SKM-1 (cell line): ENCODE results near the gene SLF2.
A peak's percentile ranks its signal among the peaks of the same experiment; 100 is the strongest.

ENCODE experiments used
- DNase-seq: peaks from one replicate; lab custom pipeline; 2025; ENCODE audit not compliant: unreplicated experiment; lab: John Stamatoyannopoulos, UW

SLF2 gene

GRCh38 chr10:100997360-100998182 lies 84.8 kb downstream of the SLF2 start:
- peak; percentile 69 for DNase-seq

DNA sequence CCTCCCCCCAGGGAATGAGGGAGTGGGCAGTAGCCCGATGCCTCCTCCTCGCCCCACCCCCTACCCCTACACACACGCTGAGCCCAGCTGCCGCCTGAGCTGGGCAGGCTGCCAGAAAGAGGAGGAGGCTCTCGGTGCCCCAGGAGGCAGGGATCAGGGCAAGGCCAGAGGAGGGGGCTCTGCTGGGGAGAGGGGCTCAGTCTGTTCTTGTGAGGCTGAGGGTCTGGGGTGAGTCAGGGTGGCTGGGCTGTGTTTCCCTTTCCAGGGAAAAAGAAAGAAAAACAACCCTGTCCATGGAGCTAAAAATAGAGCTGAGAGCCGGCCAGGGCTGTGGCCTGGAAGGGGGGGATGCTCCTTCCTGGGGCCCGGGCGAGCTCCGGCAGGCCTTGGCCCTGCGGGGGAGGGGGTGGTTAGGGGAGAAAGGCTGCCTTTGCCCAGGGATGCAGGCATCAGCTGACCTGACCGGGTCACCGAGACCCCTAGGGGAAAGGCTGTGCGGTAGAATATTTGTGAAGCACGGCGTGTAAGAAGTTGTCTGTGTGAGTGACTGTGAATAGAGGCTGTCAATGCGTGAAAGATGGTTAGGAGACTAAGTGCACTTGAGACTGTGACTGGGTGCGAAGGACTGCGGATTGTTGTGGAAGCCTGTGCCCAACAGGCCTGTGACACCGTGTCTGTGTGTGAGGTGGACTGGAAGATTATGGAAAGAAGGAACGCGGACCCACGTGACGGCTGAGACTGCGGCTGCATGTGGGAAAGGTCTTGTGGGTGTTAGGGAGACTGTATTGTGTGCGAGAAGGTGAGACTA lies 85.6 kb downstream of the SLF2 start:
- peak; percentile 16 for DNase-seq

DNA sequence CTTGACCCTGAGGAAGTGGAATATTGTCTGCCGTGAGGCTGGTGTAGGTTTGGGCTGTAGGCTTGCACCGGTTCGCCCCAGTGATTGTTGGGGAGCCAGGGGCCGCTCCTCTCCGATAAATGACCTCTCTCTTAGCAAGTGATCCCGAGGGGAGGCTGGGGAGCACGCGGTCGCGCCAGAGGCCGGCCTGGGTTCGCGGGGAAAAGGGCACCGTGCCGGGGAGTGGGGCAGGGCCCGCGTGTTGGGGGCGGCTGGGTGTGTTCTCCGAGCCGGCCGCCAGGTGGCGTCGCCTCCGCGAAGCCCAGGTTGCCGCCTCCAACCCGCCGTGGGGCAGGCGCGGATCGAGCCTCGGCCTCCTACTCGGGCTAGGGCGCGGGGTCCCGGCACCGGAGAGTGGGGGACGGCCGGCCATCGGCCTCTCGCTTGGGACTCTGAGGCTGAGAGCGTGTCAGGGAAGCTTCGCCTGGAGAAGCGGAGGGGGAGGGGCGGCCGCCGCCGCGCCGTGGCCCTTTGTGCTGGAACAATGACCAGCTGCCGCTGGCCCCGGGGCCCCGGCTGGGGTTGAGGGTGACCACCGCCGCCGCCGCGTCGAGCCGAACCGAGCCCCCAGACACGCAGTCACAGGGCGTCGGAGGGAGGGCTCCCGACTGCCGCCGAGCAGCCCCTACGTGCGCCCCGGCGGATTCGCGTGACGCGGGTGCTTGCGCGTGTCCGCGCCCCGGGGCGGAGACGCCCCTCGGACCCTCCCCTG lies 86.4 kb downstream of the SLF2 start:
- peak; percentile 8 for DNase-seq

- no peak for DNase-seq
Observed at GRCh38 chr10:100999742-101000126, 87.0 kb downstream of the SLF2 start, which contains the start of gene LZTS2. TSS of gene LZTS2 (plus strand) at chr10:100999808. CDS start at chr10:101002539, 2,731 bp downstream.

DNA sequence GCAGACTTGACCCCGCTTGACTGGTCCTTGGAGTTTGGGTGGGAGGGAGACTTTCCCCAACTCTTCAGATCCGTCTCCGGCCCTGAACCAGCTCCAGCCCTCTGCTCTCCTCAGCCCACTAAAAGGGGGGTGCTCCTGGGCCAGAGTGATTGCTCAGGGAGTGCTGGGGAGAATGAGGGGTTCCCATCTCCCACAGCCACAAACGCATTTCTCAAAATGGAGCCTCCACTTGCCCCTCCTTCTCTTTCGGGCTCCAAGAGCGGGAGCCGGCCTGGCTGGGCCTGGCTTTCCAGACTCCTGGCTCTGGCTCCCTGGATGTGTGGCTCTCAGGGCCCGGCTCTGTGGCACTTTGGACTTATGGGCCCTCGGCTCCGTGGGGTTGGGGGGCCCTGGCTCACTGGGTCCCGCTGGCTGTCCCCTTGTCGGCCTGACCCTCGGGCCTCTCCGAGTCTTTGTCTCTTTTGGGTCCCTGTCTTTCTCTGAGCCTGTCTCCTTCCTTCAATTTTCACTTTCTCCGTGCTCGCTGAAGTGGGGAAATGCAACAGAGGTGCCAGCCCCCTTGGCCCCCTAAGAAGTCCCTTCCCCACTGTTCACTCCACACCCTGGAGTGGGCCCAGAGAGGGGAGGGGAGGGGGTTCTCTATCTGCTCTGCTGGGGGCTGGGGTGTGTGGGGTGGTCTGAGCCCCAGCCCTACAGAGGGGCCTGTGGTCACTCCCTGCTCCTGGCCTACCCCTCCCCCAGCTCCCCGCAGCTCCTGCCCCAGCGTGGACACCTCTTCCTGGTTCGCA lies 87.6 kb downstream of the SLF2 start:
- no peak for DNase-seq

- no peak for DNase-seq
Observed at GRCh38 chr10:101000915-101001658, 88.3 kb downstream of the SLF2 start.

GRCh38 chr10:101001659-101002035 lies 88.9 kb downstream of the SLF2 start:
- DNase-seq: no peak

- DNase-seq: no peak
Observed at GRCh38 chr10:101002456-101002855, 89.7 kb downstream of the SLF2 start.

DNA sequence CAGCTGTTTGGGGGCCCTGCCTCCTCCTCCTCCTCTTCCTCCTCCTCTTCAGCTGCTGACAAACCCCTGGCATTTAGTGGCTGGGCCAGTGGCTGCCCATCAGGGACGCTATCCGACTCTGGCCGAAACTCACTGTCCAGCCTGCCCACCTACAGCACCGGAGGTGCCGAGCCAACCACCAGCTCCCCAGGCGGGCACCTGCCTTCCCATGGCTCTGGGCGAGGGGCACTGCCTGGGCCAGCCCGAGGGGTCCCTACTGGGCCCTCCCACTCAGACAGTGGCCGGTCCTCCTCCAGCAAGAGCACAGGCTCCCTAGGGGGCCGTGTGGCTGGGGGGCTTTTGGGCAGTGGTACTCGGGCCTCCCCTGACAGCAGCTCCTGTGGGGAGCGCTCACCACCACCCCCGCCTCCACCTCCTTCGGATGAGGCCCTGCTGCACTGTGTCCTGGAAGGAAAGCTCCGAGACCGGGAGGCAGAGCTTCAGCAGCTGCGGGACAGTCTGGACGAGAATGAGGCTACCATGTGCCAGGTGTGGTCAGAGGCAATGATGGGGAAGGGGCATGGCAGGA lies 91.0 kb downstream of the SLF2 start:
- no peak for DNase-seq

GRCh38 chr10:101005361-101005760 lies 92.6 kb downstream of the SLF2 start:
- no peak for DNase-seq

GRCh38 chr10:101005869-101006567 lies 93.3 kb downstream of the SLF2 start:
- DNase-seq: no peak

- no peak for DNase-seq
Observed at GRCh38 chr10:101006593-101007098, 93.9 kb downstream of the SLF2 start.

DNA sequence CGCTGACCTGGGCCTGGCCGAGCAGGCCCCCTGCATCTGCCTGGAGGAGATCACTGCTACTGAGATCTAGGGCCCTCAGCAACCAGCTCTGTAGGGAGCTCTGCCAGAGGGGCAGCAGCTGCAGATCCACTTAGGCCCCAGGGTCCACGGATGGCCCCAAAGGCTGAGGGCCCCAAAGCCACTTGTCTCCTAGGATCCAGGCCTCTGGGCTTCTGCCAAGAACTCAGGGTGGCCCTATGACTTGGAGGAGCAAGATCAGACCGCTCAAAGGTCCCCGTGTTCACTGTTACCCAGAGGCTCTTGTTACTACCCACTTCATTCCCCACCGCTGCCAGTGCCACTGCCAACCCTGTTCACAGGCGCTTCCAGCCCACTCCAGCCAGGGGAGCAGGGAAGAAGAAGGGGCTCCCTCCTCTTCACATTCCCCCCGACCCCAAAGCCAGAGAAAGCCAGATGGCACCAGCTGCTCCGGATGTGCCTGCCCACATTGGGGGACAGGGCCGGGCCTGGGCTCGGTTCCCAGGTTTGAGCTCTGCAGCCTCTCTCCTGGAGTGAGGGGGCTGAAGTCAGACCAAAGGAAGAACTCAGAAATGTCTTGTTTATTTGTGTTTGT lies 94.4 kb downstream of the SLF2 start:
- DNase-seq: no peak

DNA sequence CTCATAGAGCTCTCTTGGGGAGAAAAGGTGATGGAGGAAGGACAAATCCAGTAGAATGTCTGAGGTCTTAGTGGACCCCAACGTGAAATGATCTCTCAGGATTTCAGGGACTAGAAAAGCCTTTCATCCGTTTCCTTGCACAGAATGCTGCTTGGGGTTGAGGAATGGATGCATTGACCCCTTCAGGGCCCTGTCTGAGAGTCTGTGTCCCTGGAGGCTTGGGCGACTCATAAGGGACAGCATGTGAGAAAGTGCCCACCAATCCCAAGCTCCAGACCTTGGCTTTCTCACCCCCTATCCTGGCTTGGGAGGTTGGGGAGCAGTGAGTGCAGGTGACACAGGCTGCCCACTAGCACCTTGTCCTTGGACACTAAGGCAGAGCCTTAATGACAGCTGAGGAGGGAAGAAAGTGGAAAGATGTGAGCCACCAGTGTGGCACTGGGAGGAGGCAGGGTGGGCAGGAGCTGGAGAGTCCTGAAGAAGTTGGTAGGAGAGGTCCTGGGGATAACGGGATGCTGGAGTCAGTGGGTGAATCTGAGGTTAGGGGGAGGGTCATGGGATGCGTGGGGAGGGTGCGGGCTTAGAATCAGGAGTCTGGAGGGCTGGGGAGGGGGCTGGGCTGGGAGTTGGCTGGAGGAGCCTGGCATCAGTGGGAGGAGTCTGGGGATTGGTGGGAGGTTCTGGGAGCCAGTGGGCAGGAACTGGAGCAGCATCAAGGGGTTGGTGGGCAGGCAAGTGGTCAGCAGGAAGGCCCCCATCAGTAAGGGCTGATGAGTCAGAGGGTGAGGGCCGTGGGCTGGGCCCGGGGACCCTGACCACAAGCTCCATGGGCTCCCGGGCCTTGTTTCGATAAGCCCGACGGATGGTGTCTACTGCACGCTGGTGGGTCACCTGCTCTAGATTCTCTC lies 95.4 kb downstream of the SLF2 start:
- no peak for DNase-seq

DNA sequence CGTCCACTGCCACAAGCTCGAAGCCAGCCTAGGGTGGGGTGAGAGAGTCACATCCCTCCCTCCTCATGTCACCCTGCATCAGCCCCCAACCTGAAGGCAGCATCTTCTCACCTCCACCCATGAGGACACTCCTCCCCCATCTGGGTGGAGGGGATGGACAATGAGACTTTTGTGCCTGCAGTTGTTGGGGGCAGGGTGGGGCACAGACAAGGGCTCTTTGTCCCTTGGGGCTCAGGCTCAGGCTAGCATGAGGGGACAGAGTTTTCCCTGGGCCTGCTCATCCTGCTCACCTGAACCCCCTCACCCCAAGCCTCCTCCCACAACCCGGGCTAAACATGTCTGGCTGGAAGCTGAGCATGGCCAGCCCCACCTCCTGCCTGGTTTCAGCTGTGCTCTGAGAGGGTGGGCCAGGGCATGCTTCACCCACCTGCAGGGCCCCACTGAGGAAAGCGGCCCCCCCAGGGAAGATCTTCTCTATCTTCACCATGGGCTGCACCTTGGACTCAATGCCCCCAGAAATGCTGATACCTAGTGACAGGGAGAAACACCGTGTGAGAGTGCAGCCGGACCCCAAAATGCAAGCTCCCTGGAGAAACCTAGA lies 96.2 kb downstream of the SLF2 start:
- DNase-seq: no peak

GRCh38 chr10:101010329-101010728 lies 97.6 kb downstream of the SLF2 start:
- no peak for DNase-seq
